Muscle layer of duodenum (tissue), 2 donors: ENCODE data around the gene DHX32.

ENCODE experiments used
- H3K27ac ChIP-seq: one replicate; pipeline ENCODE4 v1.7.0; 2013; ENCODE audit warnings: mild to moderate bottlenecking, low read length
- H3K27me3 ChIP-seq: one replicate; pipeline ENCODE4 v1.7.0; 2013; ENCODE audit warnings: low read depth, mild to moderate bottlenecking, control low read depth, low read length
- H3K36me3 ChIP-seq, 2 donors: one replicate each; pipeline ENCODE4 v1.7.0; 2013; ENCODE audit warnings: low read length in 2 of 2, control low read depth in 1 of 2, mild to moderate bottlenecking in 1 of 2; ENCODE audit not compliant: insufficient read depth in 2 of 2, control insufficient read depth in 1 of 2
- H3K4me1 ChIP-seq, 2 donors: one replicate each; pipeline ENCODE4 v1.7.0; 2013; ENCODE audit warnings: low read length in 2 of 2, mild to moderate bottlenecking in 2 of 2, control low read depth in 1 of 2, moderate library complexity in 1 of 2; ENCODE audit not compliant: insufficient read depth in 2 of 2, control insufficient read depth in 1 of 2
- H3K4me3 ChIP-seq, 2 donors: one replicate each; pipeline ENCODE4 v1.7.0; 2013; ENCODE audit warnings: low read length in 2 of 2, low read depth in 1 of 2, mild to moderate bottlenecking in 1 of 2
- H3K9me3 ChIP-seq, 2 donors: one replicate each; pipeline ENCODE4 v1.7.0; 2013; ENCODE audit warnings: low read length in 2 of 2, control low read depth in 1 of 2, mild to moderate bottlenecking in 1 of 2; ENCODE audit not compliant: control insufficient read depth in 1 of 2
- donor health status: healthy.

Gene DHX32

DNA sequence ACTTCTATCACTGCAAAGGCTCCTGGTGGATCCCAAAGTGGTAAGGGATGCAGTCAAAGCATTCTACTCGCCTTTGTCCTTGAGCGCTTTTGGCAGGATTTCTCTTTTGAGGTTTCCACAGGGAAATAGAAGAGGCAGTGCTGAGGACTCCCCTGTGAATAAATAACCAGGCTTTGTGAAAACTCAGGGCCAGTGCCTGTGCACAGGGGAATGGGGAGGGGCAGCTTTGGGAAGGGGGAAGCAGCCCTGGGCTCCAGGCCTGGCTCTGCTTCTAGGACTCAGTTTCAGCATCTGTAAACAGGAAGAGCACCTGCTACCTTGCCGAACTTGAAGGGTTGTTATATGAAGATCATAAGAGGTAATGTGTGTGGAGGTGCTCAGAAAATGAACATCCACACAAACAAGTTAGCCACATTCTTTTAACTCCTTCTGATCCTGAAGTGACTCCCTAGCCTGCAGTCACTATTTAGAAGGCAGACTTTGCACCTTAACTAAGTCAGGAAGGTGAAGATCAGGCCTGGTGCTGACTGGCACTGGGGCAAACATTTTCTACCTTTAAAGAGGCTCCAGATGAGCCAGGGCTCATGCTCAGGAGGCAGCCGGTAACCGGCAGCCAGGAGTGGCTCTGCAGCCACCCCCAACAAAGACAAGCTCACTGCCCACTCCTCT lies 83.0 kb downstream of the DHX32 start:
- H3K4me1 ChIP-seq: no peaks in the 10 kb centered on the region
- no peak overlapping the region for H3K4me3 ChIP-seq
- no peak overlapping the region for H3K27ac ChIP-seq
- peaks cover 43 to 73% of the 10 kb centered on the region in 2 donors for H3K36me3 ChIP-seq
- H3K27me3 ChIP-seq: no peaks in the 10 kb centered on the region
- H3K9me3 ChIP-seq: no peaks in the 10 kb centered on the region

DNA sequence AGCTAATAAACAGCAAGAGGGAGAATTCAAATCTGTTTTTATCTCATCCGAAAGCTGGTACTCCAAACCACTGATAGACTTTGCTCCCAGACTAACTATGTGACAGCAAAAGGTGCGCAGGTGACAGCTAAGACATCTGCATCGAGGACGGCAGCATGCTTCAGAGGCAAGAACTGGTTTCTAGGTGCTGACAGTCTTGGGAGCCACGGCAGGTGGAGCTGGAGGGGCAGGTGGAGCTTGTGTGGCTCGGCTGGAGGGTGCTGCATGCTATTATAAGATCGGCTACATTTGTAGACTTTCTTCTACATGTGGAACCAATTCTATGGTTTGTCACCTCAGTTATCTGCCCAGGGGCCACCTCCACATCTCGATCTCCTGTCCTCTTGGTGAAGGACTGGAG lies 83.7 kb downstream of the DHX32 start:
- H3K4me3 ChIP-seq: no peak overlapping the region
- no peaks in the 10 kb centered on the region for H3K9me3 ChIP-seq
- no peaks in the 10 kb centered on the region for H3K27me3 ChIP-seq
- peaks cover 40 to 72% of the 10 kb centered on the region in 2 donors for H3K36me3 ChIP-seq
- no peaks in the 10 kb centered on the region for H3K4me1 ChIP-seq
- no peak overlapping the region for H3K27ac ChIP-seq

DNA sequence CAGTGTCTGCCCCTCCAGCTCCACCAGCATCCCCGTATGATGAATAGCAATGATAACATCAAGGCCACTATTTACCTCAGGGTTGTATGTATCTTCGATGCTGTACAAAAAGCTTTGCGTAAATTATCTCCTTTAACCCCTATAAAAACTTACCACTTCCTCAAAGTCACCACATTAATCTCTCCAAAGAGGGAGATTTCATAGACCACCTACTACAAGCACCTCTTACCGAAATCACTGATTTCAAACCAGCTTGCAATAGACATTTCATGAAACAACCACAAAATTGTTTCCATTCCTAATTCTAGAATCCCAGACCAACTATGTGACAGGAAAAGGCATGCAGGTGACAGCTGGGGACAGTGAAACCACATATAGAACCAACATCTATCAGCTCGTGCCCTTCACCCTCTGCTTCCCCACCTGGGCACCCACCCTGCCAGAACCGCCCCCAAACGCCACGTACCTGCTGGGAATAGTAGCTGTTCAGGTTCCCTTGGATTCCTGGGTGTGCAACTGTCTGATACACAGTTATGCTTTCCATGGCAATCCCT lies 85.4 kb downstream of the DHX32 start:
- Histone ChIP-seq H3K4me3 (no peak overlapping the region), H3K9me3 (no peaks in the 10 kb centered on the region), H3K27ac (no peak overlapping the region), H3K36me3 (peaks cover 44 to 75% of the 10 kb centered on the region in 2 donors), H3K27me3 (no peaks in the 10 kb centered on the region), H3K4me1 (no peaks in the 10 kb centered on the region)

DNA sequence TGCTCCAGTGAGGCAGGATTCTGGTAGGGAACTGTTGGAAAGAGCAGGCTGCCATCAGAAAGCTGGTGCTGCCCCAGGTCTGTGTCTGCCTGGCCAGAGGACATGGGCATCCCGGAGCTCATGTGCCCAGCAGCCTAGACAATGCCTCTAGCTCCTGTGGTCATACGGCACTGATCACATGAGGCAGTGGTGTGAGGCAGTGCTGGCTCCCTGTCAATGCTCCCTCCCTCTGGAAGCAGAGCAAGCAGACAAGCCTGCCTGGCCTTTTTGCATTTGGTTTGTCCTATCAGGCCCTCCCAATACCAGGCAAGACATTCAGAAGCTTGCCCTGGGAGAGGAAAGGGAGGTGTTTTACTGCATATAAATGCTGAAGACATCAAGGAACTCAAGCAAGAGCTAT lies 86.0 kb downstream of the DHX32 start:
- Histone ChIP-seq H3K27ac (no peak overlapping the region), H3K36me3 (peaks cover 42 to 75% of the 10 kb centered on the region in 2 donors), H3K4me1 (no peaks in the 10 kb centered on the region), H3K9me3 (no peaks in the 10 kb centered on the region), H3K27me3 (no peaks in the 10 kb centered on the region), H3K4me3 (no peak overlapping the region)

DNA sequence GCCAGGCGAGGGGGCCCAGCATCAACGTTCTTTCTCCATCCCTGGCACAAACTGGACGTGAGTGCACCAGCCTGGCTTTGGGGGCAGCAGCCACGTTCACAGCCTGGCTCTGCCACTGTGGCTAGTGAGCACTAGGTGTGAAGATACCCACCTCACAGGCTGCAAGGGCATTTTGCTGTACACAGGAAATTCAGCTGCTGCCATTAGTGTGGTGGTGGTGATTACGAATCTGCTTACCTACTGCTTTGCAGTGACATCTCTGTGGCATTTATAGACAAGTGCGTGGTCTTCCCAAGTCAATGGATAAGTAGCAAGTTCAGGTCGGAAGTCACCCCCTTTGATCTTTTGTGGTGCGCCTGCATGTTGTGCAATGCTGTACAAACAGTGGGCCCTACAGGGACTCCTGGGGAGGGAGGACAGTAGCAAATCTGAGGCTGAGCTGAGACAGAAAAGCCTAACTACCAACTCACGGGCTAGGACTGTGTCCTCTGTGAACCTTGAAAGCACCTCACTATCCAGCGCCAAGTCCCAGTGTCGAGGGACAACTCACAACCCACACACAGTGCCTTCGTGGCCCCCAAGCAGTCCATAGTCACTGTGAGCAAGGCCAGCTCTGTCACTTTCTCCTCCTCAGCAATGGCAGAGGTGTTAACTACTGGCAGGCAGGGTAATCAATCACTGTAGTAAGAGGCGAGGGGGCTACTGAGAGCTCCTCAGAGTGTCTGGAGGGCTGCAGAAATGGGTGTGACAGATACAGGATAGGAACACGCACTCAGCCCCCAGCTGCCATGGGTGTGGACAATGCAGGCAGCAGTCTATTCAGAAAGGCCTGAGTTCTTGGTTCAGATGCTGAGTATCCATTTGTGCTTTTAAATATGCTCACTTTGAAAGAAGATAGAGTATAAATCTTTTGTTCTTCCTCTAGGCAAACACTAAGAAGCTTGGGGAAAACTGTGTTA lies 88.5 kb downstream of the DHX32 start:
- H3K4me3 ChIP-seq: no peak overlapping the region

DNA sequence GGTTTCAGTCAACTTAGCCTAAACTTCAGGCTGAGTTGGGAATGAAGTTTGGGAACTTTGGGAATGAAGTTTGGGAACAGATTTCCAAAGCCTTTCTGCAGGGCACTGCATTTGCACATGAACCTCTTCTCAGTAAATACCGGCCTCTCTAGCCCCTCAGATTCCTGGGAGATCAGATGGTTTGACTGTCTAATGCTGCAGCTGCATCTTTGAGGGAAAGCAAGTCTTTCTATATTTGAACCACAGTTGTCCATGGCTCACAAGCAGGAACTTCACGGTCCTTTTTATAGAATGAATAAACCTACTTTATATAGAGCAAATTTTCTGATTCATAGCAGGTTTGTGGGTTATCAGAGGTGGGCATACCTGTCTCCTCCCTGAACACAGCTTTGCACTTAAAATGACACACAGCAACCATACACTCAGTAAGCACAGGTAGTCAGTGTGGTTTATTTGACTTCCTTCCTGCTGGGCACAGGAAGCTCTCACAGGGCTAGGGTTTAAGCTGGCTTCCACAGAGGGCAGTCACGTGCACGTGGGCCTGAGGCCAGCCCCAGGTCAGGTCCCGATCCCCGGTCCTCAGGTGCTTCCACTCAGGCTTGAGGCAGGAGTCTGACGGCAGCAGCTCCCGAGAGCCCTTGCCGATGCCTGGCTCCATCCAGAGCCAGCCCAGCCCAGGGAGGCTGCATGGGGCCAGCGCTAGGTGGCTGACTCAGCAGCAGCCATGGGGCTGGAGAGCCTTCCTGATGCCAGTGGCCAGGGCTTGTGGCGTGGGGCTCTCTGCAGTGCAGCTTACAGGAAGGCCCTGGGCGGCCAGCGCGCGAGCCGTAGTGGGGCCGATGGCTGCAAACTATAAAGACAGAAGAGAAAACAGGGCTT lies 92.7 kb downstream of the DHX32 start:
- Histone ChIP-seq H3K4me1 (no peaks in the 10 kb centered on the region), H3K27ac (no peak overlapping the region), H3K27me3 (no peaks in the 10 kb centered on the region), H3K4me3 (no peak overlapping the region), H3K36me3 (peaks cover 18 to 41% of the 10 kb centered on the region in 2 donors), H3K9me3 (no peaks in the 10 kb centered on the region)

More for the DNA sequence above, 88.5 kb downstream of the DHX32 start:
- Histone ChIP-seq H3K27me3 (no peaks in the 10 kb centered on the region), H3K9me3 (no peaks in the 10 kb centered on the region), H3K36me3 (peaks cover 38 to 81% of the 10 kb centered on the region in 2 donors), H3K4me1 (no peaks in the 10 kb centered on the region), H3K27ac (no peak overlapping the region)
